ENCODE measurements around the gene PRICKLE4. TPM values are rescaled to one million over a fixed set of nuclear protein-coding genes. Genes with fewer than 3 reads are reported as not detected.

Gene PRICKLE4
- total and polyA plus RNA-seq, 2 of the 13 experiments (the other 11 are each of a cell fraction or from before 2014, with no cell fraction given): 0.92 to 1.2 TPM

GRCh38 chr6:41741625-41742490 is 38.7 kb upstream of the PRICKLE4 start (continued):
- no peak for TF ChIP-seq GPBP1L1 (CRISPR knock-in tag; IDR thresholded peaks at IDR 0.05)
- TF ChIP-seq, protein P1, sequence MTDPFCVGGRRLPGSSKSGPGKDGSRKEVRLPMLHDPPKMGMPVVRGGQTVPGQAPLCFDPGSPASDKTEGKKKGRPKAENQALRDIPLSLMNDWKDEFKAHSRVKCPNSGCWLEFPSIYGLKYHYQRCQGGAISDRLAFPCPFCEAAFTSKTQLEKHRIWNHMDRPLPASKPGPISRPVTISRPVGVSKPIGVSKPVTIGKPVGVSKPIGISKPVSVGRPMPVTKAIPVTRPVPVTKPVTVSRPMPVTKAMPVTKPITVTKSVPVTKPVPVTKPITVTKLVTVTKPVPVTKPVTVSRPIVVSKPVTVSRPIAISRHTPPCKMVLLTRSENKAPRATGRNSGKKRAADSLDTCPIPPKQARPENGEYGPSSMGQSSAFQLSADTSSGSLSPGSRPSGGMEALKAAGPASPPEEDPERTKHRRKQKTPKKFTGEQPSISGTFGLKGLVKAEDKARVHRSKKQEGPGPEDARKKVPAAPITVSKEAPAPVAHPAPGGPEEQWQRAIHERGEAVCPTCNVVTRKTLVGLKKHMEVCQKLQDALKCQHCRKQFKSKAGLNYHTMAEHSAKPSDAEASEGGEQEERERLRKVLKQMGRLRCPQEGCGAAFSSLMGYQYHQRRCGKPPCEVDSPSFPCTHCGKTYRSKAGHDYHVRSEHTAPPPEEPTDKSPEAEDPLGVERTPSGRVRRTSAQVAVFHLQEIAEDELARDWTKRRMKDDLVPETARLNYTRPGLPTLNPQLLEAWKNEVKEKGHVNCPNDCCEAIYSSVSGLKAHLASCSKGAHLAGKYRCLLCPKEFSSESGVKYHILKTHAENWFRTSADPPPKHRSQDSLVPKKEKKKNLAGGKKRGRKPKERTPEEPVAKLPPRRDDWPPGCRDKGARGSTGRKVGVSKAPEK (CRISPR knock-in tag; IDR thresholded peaks at IDR 0.05; ENCODE audit: borderline replicate concordance): no peak
- no peak for TF ChIP-seq TEAD2 (CRISPR knock-in tag; IDR thresholded peaks at IDR 0.05)
- TF ChIP-seq, protein P2, sequence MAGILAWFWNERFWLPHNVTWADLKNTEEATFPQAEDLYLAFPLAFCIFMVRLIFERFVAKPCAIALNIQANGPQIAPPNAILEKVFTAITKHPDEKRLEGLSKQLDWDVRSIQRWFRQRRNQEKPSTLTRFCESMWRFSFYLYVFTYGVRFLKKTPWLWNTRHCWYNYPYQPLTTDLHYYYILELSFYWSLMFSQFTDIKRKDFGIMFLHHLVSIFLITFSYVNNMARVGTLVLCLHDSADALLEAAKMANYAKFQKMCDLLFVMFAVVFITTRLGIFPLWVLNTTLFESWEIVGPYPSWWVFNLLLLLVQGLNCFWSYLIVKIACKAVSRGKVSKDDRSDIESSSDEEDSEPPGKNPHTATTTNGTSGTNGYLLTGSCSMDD (CRISPR knock-in tag; IDR thresholded peaks at IDR 0.05): no peak
- TF ChIP-seq, protein P3, sequence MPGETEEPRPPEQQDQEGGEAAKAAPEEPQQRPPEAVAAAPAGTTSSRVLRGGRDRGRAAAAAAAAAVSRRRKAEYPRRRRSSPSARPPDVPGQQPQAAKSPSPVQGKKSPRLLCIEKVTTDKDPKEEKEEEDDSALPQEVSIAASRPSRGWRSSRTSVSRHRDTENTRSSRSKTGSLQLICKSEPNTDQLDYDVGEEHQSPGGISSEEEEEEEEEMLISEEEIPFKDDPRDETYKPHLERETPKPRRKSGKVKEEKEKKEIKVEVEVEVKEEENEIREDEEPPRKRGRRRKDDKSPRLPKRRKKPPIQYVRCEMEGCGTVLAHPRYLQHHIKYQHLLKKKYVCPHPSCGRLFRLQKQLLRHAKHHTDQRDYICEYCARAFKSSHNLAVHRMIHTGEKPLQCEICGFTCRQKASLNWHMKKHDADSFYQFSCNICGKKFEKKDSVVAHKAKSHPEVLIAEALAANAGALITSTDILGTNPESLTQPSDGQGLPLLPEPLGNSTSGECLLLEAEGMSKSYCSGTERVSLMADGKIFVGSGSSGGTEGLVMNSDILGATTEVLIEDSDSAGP (CRISPR knock-in tag; IDR thresholded peaks at IDR 0.05; ENCODE audit: borderline replicate concordance): peak; percentile 65; the same call in 1 of the 2 replicates
- TF ChIP-seq ZNF24 (IDR thresholded peaks at IDR 0.05): no peak
- 0 out of 2 replicates have a peak, but pooled peaks have one; percentile 45 for TF ChIP-seq ZNF430 (CRISPR knock-in tag; IDR thresholded peaks at IDR 0.05)
- TF ChIP-seq, protein P4, sequence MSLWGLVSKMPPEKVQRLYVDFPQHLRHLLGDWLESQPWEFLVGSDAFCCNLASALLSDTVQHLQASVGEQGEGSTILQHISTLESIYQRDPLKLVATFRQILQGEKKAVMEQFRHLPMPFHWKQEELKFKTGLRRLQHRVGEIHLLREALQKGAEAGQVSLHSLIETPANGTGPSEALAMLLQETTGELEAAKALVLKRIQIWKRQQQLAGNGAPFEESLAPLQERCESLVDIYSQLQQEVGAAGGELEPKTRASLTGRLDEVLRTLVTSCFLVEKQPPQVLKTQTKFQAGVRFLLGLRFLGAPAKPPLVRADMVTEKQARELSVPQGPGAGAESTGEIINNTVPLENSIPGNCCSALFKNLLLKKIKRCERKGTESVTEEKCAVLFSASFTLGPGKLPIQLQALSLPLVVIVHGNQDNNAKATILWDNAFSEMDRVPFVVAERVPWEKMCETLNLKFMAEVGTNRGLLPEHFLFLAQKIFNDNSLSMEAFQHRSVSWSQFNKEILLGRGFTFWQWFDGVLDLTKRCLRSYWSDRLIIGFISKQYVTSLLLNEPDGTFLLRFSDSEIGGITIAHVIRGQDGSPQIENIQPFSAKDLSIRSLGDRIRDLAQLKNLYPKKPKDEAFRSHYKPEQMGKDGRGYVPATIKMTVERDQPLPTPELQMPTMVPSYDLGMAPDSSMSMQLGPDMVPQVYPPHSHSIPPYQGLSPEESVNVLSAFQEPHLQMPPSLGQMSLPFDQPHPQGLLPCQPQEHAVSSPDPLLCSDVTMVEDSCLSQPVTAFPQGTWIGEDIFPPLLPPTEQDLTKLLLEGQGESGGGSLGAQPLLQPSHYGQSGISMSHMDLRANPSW (CRISPR knock-in tag; IDR thresholded peaks at IDR 0.05; ENCODE audit: borderline replicate concordance): no peak
- no peak for TF ChIP-seq JUND (CRISPR knock-in tag; IDR thresholded peaks at IDR 0.05)
- peak; percentile 81 for TF ChIP-seq CEBPB (IDR thresholded peaks at IDR 0.05; ENCODE audit: borderline replicate concordance, low read depth, low read length)
- TF ChIP-seq KDM5B (CRISPR knock-in tag; IDR thresholded peaks at IDR 0.05; ENCODE audit: borderline replicate concordance): no peak
- TF ChIP-seq ZNF713 (CRISPR knock-in tag; IDR thresholded peaks at IDR 0.05): no peak
- TF ChIP-seq ZNF749 (CRISPR knock-in tag; IDR thresholded peaks at IDR 0.05; ENCODE audit: borderline replicate concordance): no peak
- 0 out of 2 replicates have a peak, but pooled peaks have one; percentile 38 for TF ChIP-seq ZNF503 (CRISPR knock-in tag; IDR thresholded peaks at IDR 0.05)
- TF ChIP-seq DPF2 (CRISPR knock-in tag; IDR thresholded peaks at IDR 0.05; ENCODE audit: borderline replicate concordance, low read depth): 0 out of 2 replicates have a peak, but pooled peaks have one; percentile 38
- no peak for TF ChIP-seq NFATC3 (CRISPR knock-in tag; IDR thresholded peaks at IDR 0.05)

All from HepG2 (cell line).